AG09319 (cell line): ENCODE results near the gene NKTR.
A peak's percentile ranks its signal among the peaks of the same experiment; 100 is the strongest.
"Not testable (repeated sequence)": the region's sequence is repeated elsewhere in the genome, so short reads cannot be mapped to it uniquely, and the experiment has no call there.

Experiments
- DNase-seq: peaks from one replicate; pipeline ENCODE4 v3.0.0-alpha.2; 2010; ENCODE audit warnings: low read depth; ENCODE audit errors: extremely low read depth
- CTCF ChIP-seq: IDR thresholded peaks from 2 replicates; pipeline ENCODE4 v1.5.1; 2011; ENCODE audit warnings: low read depth, mild to moderate bottlenecking, inconsistent platforms, low read length, moderate library complexity

NKTR gene

GRCh38 chr3:42600111-42600957 lies at the start of gene NKTR:
TSS of gene NKTR (plus strand) at chr3:42600686. CDS start at chr3:42601007, 321 bp downstream.
- TF ChIP-seq CTCF = no peak
- DNase-seq = peak; percentile 92

GRCh38 chr3:42552830-42553229 lies 47.7 kb upstream of the NKTR start:
- no peak for DNase-seq
- TF ChIP-seq CTCF = no peak

- DNase-seq = no peak
- TF ChIP-seq CTCF = no peak
Observed at GRCh38 chr3:42556089-42556632, 44.3 kb upstream of the NKTR start.

- not testable (repeated sequence) for DNase-seq
Observed at GRCh38 chr3:42556817-42557216, 43.7 kb upstream of the NKTR start.

- no peak for TF ChIP-seq CTCF
- DNase-seq = no peak
Observed at GRCh38 chr3:42557854-42558253, 42.6 kb upstream of the NKTR start.

- DNase-seq = no peak
- TF ChIP-seq CTCF = no peak
Observed at GRCh38 chr3:42562047-42562907, 38.2 kb upstream of the NKTR start.

GRCh38 chr3:42569593-42570142 lies 30.8 kb upstream of the NKTR start:
- no peak for TF ChIP-seq CTCF
- DNase-seq = no peak
